ENCODE results near the gene UBTD2. TPM values are rescaled to one million over a fixed set of nuclear protein-coding genes. Genes with fewer than 3 reads are reported as not detected.

UBTD2 gene
- total RNA-seq, 4 donors from 2014 or later: 9.1 to 14.7 (median 12.3) TPM

DNA sequence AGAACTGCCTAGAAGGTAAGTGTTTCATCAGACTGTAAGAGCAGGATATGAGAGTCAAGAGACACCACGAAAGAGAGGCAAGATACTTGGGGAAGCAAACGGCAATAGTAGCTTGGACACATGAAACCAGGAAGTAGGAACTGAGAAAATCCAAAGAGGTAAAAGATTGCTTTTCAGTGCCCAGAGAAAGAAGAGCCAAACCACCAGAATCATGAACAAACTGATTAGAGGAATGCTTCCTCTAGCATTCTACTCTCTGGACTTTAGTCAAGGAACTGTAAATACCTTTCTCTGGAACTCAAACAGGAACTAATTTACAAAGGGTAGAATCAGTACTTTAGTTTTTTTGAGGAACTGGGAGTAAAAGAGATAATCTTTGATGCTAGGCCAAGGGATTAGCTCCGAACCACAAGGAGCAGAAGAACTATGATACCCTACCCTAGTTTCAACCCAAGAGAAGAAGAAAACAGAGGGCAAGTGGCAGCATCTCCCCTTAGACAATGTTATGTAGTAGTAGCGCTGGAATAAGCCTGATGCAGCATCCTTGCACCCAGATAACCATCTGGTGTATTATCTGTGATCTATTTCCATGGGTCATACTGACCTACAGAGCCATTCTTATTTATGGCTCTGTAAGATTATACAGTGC, 48.3 kb downstream of the UBTD2 start:
- TF ChIP-seq, protein P1, sequence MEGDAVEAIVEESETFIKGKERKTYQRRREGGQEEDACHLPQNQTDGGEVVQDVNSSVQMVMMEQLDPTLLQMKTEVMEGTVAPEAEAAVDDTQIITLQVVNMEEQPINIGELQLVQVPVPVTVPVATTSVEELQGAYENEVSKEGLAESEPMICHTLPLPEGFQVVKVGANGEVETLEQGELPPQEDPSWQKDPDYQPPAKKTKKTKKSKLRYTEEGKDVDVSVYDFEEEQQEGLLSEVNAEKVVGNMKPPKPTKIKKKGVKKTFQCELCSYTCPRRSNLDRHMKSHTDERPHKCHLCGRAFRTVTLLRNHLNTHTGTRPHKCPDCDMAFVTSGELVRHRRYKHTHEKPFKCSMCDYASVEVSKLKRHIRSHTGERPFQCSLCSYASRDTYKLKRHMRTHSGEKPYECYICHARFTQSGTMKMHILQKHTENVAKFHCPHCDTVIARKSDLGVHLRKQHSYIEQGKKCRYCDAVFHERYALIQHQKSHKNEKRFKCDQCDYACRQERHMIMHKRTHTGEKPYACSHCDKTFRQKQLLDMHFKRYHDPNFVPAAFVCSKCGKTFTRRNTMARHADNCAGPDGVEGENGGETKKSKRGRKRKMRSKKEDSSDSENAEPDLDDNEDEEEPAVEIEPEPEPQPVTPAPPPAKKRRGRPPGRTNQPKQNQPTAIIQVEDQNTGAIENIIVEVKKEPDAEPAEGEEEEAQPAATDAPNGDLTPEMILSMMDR (IDR thresholded peaks at IDR 0.05): no peak
- TF ChIP-seq POLR2A (IDR thresholded peaks at IDR 0.05): no peak
- Histone ChIP-seq H3K9me3 (no peaks in the 10 kb centered on the region), H3K36me3 (peaks cover 0 to 39% (median 0%) of the 10 kb centered on the region in 3 donors), H3K4me1 (peaks cover 0 to 13% (median 0%) of the 10 kb centered on the region in 3 donors), H3K27ac (no peak overlapping the region), H3K27me3 (no peaks in the 10 kb centered on the region), H3K4me3 (no peak overlapping the region)
- WGBS, 2 donors: 26 to 39% methylated on average over 4 of the region's 4 CpGs
- DNase-seq: no peak
- intact Hi-C loops (cut with DNase I): no loop called here

DNA sequence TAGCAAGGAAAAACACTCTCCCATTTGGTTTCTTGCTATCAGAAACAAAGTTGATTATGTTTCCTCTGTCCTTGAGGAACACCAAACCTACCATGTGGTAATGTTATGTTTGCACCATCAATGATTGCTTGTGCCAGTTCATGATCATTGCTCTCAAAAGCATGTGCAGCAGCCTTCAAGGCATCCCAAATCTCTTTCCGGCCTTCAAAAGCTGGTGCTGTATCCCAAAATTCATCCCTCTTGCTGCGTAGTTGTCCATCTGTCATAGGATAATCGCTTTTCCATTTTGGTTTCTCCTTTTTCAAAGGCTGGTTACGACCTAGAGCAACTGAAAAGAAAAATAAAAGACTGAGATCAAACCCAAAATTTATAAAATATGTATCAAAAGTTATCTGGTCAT, 49.5 kb downstream of the UBTD2 start:
- H3K27me3 ChIP-seq: no peaks in the 10 kb centered on the region
- H3K4me1 ChIP-seq: peaks cover 0 to 13% (median 0%) of the 10 kb centered on the region in 3 donors
- no peak for TF ChIP-seq POLR2A (IDR thresholded peaks at IDR 0.05)
- TF ChIP-seq, protein P1 (IDR thresholded peaks at IDR 0.05): no peak
- DNase-seq: no peak
- no peaks in the 10 kb centered on the region for H3K9me3 ChIP-seq
- no peak overlapping the region for H3K4me3 ChIP-seq
- 94 to 97% methylated on average over 4 of the region's 4 CpGs for WGBS, 2 donors
- peaks cover 0 to 47% (median 0%) of the 10 kb centered on the region in 3 donors for H3K36me3 ChIP-seq
- no peak overlapping the region for H3K27ac ChIP-seq
- intact Hi-C loops (cut with DNase I): no loop called here

DNA sequence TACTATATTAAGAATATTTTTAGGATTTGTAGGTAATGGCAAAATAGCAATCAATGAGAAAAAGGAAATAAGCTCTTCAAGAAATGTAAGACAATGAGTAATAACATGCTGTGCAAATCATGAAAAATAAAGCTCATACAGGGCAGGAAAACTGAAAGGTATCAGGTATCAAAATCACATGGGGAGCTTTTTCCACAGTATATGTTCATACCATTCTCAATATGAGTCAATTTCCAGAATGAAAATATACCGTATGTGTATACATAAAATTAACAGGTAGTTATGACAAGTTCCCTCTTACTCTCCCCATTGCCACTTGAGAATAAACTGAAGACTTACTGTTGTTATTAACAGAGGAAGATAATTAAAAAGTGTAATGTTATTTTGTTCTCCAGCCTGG, 53.7 kb downstream of the UBTD2 start:
- Histone ChIP-seq H3K4me3 (no peak overlapping the region), H3K36me3 (peaks cover 0 to 55% (median 0%) of the 10 kb centered on the region in 3 donors), H3K9me3 (no peaks in the 10 kb centered on the region), H3K4me1 (no peaks in the 10 kb centered on the region), H3K27ac (no peak overlapping the region), H3K27me3 (no peaks in the 10 kb centered on the region)
- intact Hi-C loops (cut with DNase I): no loop called here
- TF ChIP-seq, protein P1 (IDR thresholded peaks at IDR 0.05): no peak
- TF ChIP-seq POLR2A (IDR thresholded peaks at IDR 0.05): no peak
- 70 to 87% methylated on average over 1 of the region's 1 CpG for WGBS, 2 donors
- no peak for DNase-seq

DNA sequence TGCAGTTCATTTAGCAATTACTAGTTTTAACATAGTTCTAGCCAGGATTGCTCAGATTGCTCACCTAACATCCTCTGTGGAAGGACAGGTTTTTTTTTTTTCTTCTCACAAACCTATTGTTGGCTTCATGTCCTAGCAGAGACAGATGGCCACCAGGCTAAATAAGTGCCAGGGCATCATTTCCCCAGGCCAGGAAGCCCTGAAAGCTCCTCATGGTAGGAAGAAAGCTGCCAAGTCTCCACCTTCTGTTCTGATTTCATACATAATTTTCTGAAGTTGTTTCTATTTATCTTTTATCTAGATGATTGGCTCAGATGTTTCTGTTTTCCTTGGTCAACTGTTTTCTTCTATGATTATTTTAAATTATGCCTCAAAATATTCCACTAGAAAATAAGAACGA, 58.6 kb downstream of the UBTD2 start:
- intact Hi-C loops (cut with DNase I): no loop called here
- WGBS, 2 donors: 75 to 86% methylated on average over 1 of the region's 1 CpG

More for the DNA sequence above, 58.6 kb downstream of the UBTD2 start:
- Histone ChIP-seq H3K27me3 (no peaks in the 10 kb centered on the region), H3K4me1 (no peaks in the 10 kb centered on the region), H3K36me3 (peaks cover 0 to 35% (median 0%) of the 10 kb centered on the region in 3 donors), H3K4me3 (no peak overlapping the region), H3K9me3 (no peaks in the 10 kb centered on the region), H3K27ac (no peak overlapping the region)
- no peak for TF ChIP-seq POLR2A (IDR thresholded peaks at IDR 0.05)
- TF ChIP-seq, protein P1 (IDR thresholded peaks at IDR 0.05): no peak
- no peak for DNase-seq
